Kidney epithelial cell (primary cell): ENCODE results near the gene CFAP119. TPM values are rescaled to one million over a fixed set of nuclear protein-coding genes. Genes with fewer than 3 reads are reported as not detected.

Experiments used
- DNase-seq: peaks from one replicate; pipeline ENCODE4 v3.0.0-alpha.2; 2010; ENCODE audit warnings: low read depth
- H3K27me3 ChIP-seq: 2 replicates; pipeline ENCODE4 v1.6.0; 2011; ENCODE audit warnings: low read length; ENCODE audit not compliant: control insufficient read depth, insufficient read depth
- H3K36me3 ChIP-seq: 2 replicates; pipeline ENCODE4 v1.5.1; 2011; ENCODE audit warnings: low read length; ENCODE audit not compliant: control insufficient read depth, insufficient read depth
- H3K4me3 ChIP-seq: 2 replicates; pipeline ENCODE4 v1.5.1; 2011; ENCODE audit warnings: low read depth, mild to moderate bottlenecking, control low read depth, low read length
- total RNA-seq: library from RNA; depleted of rRNA; stranded (reverse); fragments of >200 nt; gene quantifications from 2 replicates; pipeline ENCODE4 v1.2.3, GENCODE V29; 2015
- TF ChIP-seq, protein P1 (sequence below): IDR thresholded peaks from 2 replicates; pipeline ENCODE4 v1.5.1; 2011; ENCODE audit warnings: mild to moderate bottlenecking, moderate library complexity, low read length, control low read depth, inconsistent platforms; ENCODE audit not compliant: insufficient read depth, poor library complexity, severe bottlenecking

CFAP119 gene
- total RNA-seq, 1 donor from 2014 or later, result 1.6 TPM

DNA sequence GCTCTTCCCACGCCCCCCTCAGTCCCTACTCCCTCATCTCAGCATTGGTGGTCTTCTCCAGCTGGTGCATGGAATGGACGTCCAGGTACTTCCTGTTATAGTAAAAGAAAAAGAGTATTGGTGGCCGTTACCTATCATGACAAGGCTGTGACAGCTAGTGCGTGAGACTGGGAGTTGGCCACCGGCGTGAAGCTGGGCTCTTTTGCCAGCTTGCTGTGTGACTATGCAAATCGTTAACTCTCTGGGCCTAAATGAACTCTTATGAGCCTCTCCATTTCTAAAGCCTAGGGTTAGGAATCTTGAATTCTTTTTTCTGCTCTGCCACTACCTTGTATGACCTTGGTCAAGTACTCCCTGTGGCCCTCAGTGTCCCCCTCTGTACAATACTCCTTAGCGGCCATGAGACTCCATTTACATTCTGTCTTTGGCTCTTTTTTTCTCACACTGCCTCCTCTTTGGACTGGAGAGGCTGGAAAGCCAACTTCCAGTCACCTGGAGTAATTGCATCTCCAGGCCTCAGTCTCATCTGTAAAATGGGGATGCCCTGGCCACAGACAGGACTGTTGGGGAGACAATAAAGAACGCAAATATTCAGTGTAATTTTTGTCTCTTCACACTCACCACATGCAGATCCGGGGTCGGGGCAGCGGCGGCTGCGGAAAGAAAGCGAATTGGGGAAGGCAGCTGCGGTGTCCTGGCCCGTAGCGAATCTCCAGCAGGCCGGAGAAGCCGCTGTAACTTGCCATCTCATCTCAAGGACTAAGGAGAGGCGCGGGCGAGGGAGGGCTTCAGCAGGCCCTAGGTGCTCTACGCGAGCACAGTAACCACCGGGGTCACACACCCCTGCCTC, 1.1 kb downstream of the CFAP119 start:
- H3K4me3 ChIP-seq, result peak overlapping the region; percentile 82
- TF ChIP-seq, protein P1, sequence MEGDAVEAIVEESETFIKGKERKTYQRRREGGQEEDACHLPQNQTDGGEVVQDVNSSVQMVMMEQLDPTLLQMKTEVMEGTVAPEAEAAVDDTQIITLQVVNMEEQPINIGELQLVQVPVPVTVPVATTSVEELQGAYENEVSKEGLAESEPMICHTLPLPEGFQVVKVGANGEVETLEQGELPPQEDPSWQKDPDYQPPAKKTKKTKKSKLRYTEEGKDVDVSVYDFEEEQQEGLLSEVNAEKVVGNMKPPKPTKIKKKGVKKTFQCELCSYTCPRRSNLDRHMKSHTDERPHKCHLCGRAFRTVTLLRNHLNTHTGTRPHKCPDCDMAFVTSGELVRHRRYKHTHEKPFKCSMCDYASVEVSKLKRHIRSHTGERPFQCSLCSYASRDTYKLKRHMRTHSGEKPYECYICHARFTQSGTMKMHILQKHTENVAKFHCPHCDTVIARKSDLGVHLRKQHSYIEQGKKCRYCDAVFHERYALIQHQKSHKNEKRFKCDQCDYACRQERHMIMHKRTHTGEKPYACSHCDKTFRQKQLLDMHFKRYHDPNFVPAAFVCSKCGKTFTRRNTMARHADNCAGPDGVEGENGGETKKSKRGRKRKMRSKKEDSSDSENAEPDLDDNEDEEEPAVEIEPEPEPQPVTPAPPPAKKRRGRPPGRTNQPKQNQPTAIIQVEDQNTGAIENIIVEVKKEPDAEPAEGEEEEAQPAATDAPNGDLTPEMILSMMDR, result no peak
- no peaks in the 10 kb centered on the region for H3K27me3 ChIP-seq
- H3K36me3 ChIP-seq, result peaks cover 6% of the 10 kb centered on the region
- DNase-seq, result no peak

DNA sequence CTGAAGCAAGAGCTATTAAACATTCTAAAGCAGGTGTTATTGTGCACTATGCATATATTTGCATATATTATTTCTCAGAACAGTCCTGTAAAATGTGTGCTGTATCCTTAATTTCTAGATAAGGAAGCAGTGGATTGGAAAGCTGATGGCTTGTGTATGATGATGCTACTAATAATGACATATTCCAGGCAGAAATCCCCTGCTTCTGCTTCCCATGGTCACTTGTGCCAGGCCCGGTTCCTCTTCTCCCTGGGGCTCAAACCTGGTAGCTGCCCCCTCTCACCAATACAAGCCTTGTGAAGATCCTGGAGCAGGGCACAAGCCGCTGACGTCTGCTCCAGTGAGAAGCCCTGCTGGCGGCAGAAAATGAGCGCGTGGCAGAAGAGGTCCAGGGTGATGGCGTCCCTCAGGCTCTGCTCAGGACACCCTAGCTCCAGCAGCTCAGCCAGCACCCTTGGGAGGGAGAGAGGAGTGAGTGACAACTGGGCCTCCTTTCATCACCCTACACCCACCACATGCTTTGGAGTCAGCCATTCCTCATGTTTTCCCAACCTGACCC, 1.8 kb downstream of the CFAP119 start:
- TF ChIP-seq, protein P1, result no peak
- H3K36me3 ChIP-seq, result peaks cover 6% of the 10 kb centered on the region
- no peaks in the 10 kb centered on the region for H3K27me3 ChIP-seq
- H3K4me3 ChIP-seq, result no peak overlapping the region
- DNase-seq, result no peak

DNA sequence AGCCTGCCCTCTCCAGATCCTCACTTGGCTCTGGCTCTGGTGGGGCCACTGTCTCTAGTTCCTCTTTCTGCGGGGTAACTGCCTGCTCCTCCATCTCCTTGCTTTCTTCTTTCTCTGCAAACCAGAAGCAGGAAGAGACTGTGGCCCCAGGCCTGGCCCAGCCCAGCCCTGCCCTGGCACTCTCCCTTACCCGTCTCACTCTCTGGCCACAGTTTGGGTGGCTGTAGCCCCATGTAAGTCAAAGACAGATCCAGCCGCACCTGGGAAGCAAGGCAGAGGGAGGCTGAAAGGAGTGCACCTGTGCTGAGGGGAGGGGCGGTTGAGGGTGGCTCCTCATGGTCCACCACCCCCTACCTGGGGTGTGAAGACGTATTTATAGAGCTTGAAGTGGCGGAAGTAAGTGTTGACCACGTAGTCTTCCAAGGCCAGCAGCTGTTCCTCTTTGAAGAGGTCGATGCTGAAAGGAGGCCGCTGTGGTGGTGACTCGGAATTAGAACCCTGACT, 2.8 kb downstream of the CFAP119 start:
- no peak for DNase-seq
- no peak overlapping the region for H3K4me3 ChIP-seq
- no peaks in the 10 kb centered on the region for H3K27me3 ChIP-seq
- TF ChIP-seq, protein P1, result no peak
- peaks cover 3% of the 10 kb centered on the region for H3K36me3 ChIP-seq

DNA sequence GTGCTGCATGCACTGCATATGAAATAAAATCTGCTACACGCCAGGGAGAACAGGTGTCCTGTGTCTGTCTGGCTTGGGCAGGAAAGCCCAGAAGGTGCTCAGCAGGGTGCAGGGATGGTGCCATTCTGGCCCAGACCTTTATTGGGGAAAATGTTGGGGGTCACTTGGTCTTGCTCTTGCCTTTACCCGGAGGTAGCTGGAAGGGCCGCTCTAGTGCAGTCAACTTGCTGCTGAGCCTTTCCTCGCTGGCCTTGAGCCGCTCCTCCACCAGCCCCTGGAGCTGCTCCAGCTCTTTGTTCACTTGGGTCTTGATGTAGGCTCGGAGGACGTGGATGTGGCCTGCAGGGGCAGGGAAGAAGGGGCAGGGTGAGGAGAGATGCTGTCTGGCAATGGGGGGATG, 4.5 kb downstream of the CFAP119 start:
- TF ChIP-seq, protein P1, result no peak
- no peak for DNase-seq
- Histone ChIP-seq H3K27me3 (no peaks in the 10 kb centered on the region), H3K36me3 (peaks cover 3% of the 10 kb centered on the region), H3K4me3 (no peak overlapping the region)

DNA sequence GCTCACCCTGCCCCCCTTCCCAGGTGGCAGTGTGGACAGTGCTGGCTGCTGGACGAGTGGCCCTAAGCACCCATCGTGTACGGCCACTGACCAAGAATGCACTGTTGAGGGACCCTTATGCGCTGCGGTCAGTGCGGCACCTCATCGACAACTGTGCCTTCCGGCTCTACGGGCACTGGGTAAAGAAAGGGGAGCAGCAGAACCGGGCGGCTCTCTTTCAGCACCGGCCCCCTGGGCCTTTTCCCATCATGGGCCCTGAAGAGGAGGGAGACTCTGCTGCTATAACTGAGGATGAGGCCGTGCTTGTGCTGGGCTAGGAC, 5.1 kb downstream of the CFAP119 start:
- DNase-seq, result no peak
- TF ChIP-seq, protein P1, result no peak
- Histone ChIP-seq H3K36me3 (peaks cover 3% of the 10 kb centered on the region), H3K4me3 (no peak overlapping the region), H3K27me3 (no peaks in the 10 kb centered on the region)
